OCI-LY7 (cell line): ENCODE results near the gene PPFIA3. TPM values are rescaled to one million over a fixed set of nuclear protein-coding genes. Genes with fewer than 3 reads are reported as not detected.

Experiments
- BruUV-seq: library from RNA; stranded (reverse); fragments of 400-500 nt; replicated peaks from 2 replicates; lab custom pipeline; 2021; lab: Mats Ljungman, UMichigan
- CTCF ChIA-PET: fragments of 300-600 bp; sonication (Branson Sonifier 250); formaldehyde crosslinking; loops from one replicate; lab custom pipeline; 2022; ENCODE audit warnings: antibody characterized with exemption; ENCODE audit not compliant: unreplicated experiment; lab: Charles Lee
- POLR2A ChIA-PET: fragments of 300-600 bp; sonication (Branson Sonifier 250); formaldehyde crosslinking; loops from one replicate; lab custom pipeline; 2022; ENCODE audit warnings: antibody characterized with exemption; lab: Charles Lee
- DNase-seq: peaks from one replicate; pipeline ENCODE4 v3.0.0-alpha.2; 2015; ENCODE audit warnings: low spot score
- H2AFZ ChIP-seq: fragments of 200-600 bp; sonication (generic), shearing (Covaris generic); 2 replicates; pipeline ENCODE4 v1.6.1; 2014; ENCODE audit warnings: mild to moderate bottlenecking, antibody characterized with exemption, low read length, moderate library complexity
- H3K27ac ChIP-seq: fragments of 200-600 bp; sonication (generic); 2 replicates; pipeline ENCODE4 v1.5.1; 2014; ENCODE audit warnings: mixed run types, low read depth, mild to moderate bottlenecking, moderate library complexity, low read length, inconsistent platforms; ENCODE audit not compliant: poor library complexity, severe bottlenecking
- H3K36me3 ChIP-seq: fragments of 200-600 bp; sonication (generic); 2 replicates; pipeline ENCODE4 v1.6.1; 2014; ENCODE audit warnings: mild to moderate bottlenecking, antibody characterized with exemption, low read length, moderate library complexity, mixed read lengths; ENCODE audit not compliant: insufficient read depth
- H3K4me1 ChIP-seq: fragments of 200-600 bp; sonication (generic); 2 replicates; pipeline ENCODE4 v1.5.1; 2014; ENCODE audit warnings: mild to moderate bottlenecking, low read length; ENCODE audit not compliant: insufficient read depth, poor library complexity, severe bottlenecking
- H3K4me2 ChIP-seq: fragments of 200-600 bp; sonication (generic); 2 replicates; pipeline ENCODE4 v1.6.1; 2014; ENCODE audit warnings: mild to moderate bottlenecking, low read length
- H3K4me3 ChIP-seq: fragments of 200-600 bp; sonication (generic); 2 replicates; pipeline ENCODE4 v1.5.1; 2014; ENCODE audit warnings: mild to moderate bottlenecking, low read depth, low read length; ENCODE audit not compliant: poor library complexity, severe bottlenecking
- H3K79me2 ChIP-seq: fragments of 200-600 bp; sonication (generic); 2 replicates; pipeline ENCODE4 v1.6.1; 2016; ENCODE audit warnings: low read depth, mild to moderate bottlenecking, low read length, moderate library complexity, mixed read lengths; ENCODE audit not compliant: insufficient read depth
- H3K9me2 ChIP-seq: fragments of 200-600 bp; sonication (generic); 2 replicates; pipeline ENCODE4 v1.6.1; 2016; ENCODE audit warnings: mild to moderate bottlenecking, low read length, mixed read lengths; ENCODE audit not compliant: insufficient read depth
- H3K9me3 ChIP-seq: fragments of 200-600 bp; sonication (generic); 2 replicates; pipeline ENCODE4 v1.6.1; 2014; ENCODE audit warnings: mild to moderate bottlenecking, mixed run types, low read length, mixed read lengths
- H4K20me1 ChIP-seq: fragments of 200-600 bp; sonication (generic); 2 replicates; pipeline ENCODE4 v1.6.1; 2014; ENCODE audit warnings: mild to moderate bottlenecking, antibody characterized with exemption, low read length, moderate library complexity, mixed read lengths; ENCODE audit not compliant: insufficient read depth
- CTCF ChIP-seq: fragments of 200-600 bp; sonication (generic); conservative IDR thresholded peaks from 2 replicates; pipeline ENCODE4 v1.5.1; 2014; ENCODE audit warnings: mild to moderate bottlenecking, antibody characterized with exemption, low read length, moderate library complexity, mixed read lengths
- EZH2phosphoT487 ChIP-seq: fragments of 200-600 bp; sonication (generic); IDR thresholded peaks from 2 replicates; pipeline ENCODE4 v1.6.1; 2018; ENCODE audit warnings: low read depth, borderline replicate concordance, mild to moderate bottlenecking, mixed run types, antibody characterized with exemption, low read length, moderate library complexity, mixed read lengths
- intact Hi-C: fragments of 100-400 bp; cut with micrococcal nuclease; formaldehyde crosslinking; loops from one replicate; pipeline ENCODE4 v1.10.0; 2022; ENCODE audit not compliant: unreplicated experiment
- total RNA-seq, 2 experiments: library from RNA; depleted of rRNA in 1 of 2; stranded (reverse); fragments of >200 nt in 1 of 2; shearing (Covaris generic) in 1 of 2; gene quantifications; 2 replicates each; pipeline ENCODE4 v1.2.3, GENCODE V29; 2014 to 2022

The PPFIA3 gene
- total RNA-seq, 2 experiments from 2014 or later = 17.8 to 21.2 TPM

GRCh38 chr19:49182848-49183375 is 63.6 kb downstream of the PPFIA3 start:
- POLR2A ChIA-PET = no interaction called here

DNA sequence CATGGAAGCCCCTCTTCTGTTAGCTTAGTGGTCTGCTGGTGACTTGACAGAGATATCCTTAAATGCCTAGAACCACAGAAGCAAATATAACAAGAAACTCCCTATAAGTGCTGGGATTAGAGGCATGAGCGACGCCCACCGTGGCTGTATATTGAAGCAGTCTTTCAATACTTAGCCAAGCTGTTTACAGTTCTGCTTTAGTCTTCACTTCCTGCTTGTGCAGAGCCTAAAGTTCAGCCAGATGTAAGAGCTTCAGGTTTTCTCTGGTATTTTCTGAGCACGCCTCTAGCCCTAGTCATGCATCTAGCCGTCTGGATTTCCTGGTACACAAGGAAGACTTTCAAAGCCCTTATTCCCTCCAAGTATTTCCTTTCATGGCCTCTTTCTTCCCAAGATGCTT is 66.8 kb downstream of the PPFIA3 start:
- ChIA-PET CTCF (no interaction called here), POLR2A (no interaction called here)
- Histone ChIP-seq H3K79me2 (no peaks in the 10 kb centered on the region), H3K4me2 (no peak overlapping the region), H3K4me3 (no peak overlapping the region), H2AFZ (peak overlapping the region; percentile 91), H3K36me3 (no peaks in the 10 kb centered on the region), H3K9me2 (no peaks in the 10 kb centered on the region), H3K9me3 (peaks cover 5% of the 10 kb centered on the region; the same call in 1 of the 2 replicates), H4K20me1 (no peaks in the 10 kb centered on the region), H3K27ac (peak overlapping the region; percentile 8), H3K4me1 (peaks cover 12% of the 10 kb centered on the region)
- DNase-seq = peak; percentile 49
- intact Hi-C loops = no loop called here
- TF ChIP-seq EZH2phosphoT487 = no peak
- TF ChIP-seq CTCF = no peak
- BruUV-seq = no TSS peak

More at GRCh38 chr19:49182848-49183375, 63.6 kb downstream of the PPFIA3 start:
- H3K4me1 ChIP-seq = peaks cover 6% of the 10 kb centered on the region
- no TSS peak for BruUV-seq
- H2AFZ ChIP-seq = no peak overlapping the region
- H4K20me1 ChIP-seq = no peaks in the 10 kb centered on the region
- H3K27ac ChIP-seq = no peak overlapping the region
- no peaks in the 10 kb centered on the region for H3K36me3 ChIP-seq
- H3K9me2 ChIP-seq = no peaks in the 10 kb centered on the region
- H3K4me2 ChIP-seq = no peak overlapping the region
- no peak overlapping the region for H3K4me3 ChIP-seq
- no peaks in the 10 kb centered on the region for H3K79me2 ChIP-seq
- DNase-seq = no peak
- TF ChIP-seq CTCF (no peak), EZH2phosphoT487 (no peak)
- H3K9me3 ChIP-seq = peaks cover 5% of the 10 kb centered on the region; the same call in 1 of the 2 replicates
- intact Hi-C loops = no loop called here
- CTCF ChIA-PET = no interaction called here

DNA sequence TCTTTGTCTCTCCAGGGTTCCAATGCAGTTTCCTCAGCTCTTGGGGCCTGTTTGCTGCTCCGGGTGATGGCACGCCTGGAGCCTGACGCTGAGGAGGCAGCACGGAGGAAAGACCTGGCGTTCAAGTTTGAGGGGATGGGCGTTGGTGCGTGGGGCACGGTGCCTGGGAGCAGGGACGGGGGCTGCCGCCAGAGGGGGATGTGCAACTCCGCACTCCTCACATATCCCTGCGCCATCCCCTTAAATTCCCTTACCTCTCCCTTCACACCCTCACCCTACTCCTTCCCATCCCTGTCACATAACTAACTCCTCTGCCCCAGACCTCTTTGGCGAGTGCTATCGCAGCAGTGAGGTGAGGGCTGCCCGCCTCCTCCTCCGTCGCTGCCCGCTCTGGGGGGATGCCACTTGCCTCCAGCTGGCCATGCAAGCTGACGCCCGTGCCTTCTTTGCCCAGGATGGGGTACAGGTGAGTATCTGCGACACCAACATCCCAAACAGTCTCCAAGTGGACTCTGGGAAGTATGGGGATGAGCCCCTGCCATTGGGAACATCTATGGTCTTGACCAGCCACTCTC is 69.4 kb downstream of the PPFIA3 start:
- POLR2A ChIA-PET = no interaction called here
- peaks cover 12% of the 10 kb centered on the region for H3K4me1 ChIP-seq
- intact Hi-C loops = no loop called here
- no peaks in the 10 kb centered on the region for H4K20me1 ChIP-seq
- no TSS peak for BruUV-seq
- no peaks in the 10 kb centered on the region for H3K79me2 ChIP-seq
- CTCF ChIA-PET = no interaction called here
- TF ChIP-seq EZH2phosphoT487 (no peak), CTCF (no peak)
- H3K9me2 ChIP-seq = no peaks in the 10 kb centered on the region
- H3K9me3 ChIP-seq = peaks cover 5% of the 10 kb centered on the region; the same call in 1 of the 2 replicates
- no peak for DNase-seq
- H2AFZ ChIP-seq = no peak overlapping the region
- no peaks in the 10 kb centered on the region for H3K36me3 ChIP-seq
- no peak overlapping the region for H3K4me3 ChIP-seq
- H3K27ac ChIP-seq = no peak overlapping the region
- no peak overlapping the region for H3K4me2 ChIP-seq
